Neural progenitor cell (in vitro differentiated cells): ENCODE results near the gene ABLIM2. TPM values are rescaled to one million over a fixed set of nuclear protein-coding genes. Genes with fewer than 3 reads are reported as not detected.

Experiments
- DNase-seq: peaks from one replicate; pipeline ENCODE4 v3.0.0-alpha.2; 2016; ENCODE audit warnings: low spot score
- H2AFZ ChIP-seq: fragments of 200-600 bp; sonication (generic); replicated peaks from 2 replicates; pipeline ENCODE4 v1.6.1; 2016; ENCODE audit warnings: antibody characterized with exemption
- H3F3A ChIP-seq: fragments of 200-600 bp; sonication (generic); 2 replicates; pipeline ENCODE4 v1.6.1; 2016; ENCODE audit warnings: antibody characterized with exemption, low read depth
- H3K27ac ChIP-seq: fragments of 200-600 bp; sonication (generic); 2 replicates; pipeline ENCODE4 v1.5.1; 2016; ENCODE audit warnings: mild to moderate bottlenecking
- H3K27me3 ChIP-seq: fragments of 200-600 bp; sonication (generic); 2 replicates; pipeline ENCODE4 v1.6.1; 2016; ENCODE audit warnings: mild to moderate bottlenecking, moderate library complexity
- H3K36me3 ChIP-seq: fragments of 200-600 bp; sonication (generic); 2 replicates; pipeline ENCODE4 v1.5.1; 2016
- H3K4me1 ChIP-seq: fragments of 200-600 bp; sonication (generic); 2 replicates; pipeline ENCODE4 v1.6.1; 2016; ENCODE audit warnings: mixed run types
- H3K4me2 ChIP-seq: fragments of 200-600 bp; sonication (generic); 2 replicates; pipeline ENCODE4 v1.6.1; 2016
- H3K4me3 ChIP-seq: fragments of 200-600 bp; sonication (generic); 2 replicates; pipeline ENCODE4 v1.5.1; 2016
- H3K79me2 ChIP-seq: fragments of 200-600 bp; sonication (generic); 2 replicates; pipeline ENCODE4 v1.6.1; 2016; ENCODE audit warnings: low read depth
- H3K9ac ChIP-seq: fragments of 200-600 bp; sonication (generic); 2 replicates; pipeline ENCODE4 v1.6.1; 2016
- H3K9me3 ChIP-seq: fragments of 200-600 bp; sonication (generic); 2 replicates; pipeline ENCODE4 v1.5.1; 2016; ENCODE audit warnings: low read depth
- H4K20me1 ChIP-seq: fragments of 200-600 bp; sonication (generic); 2 replicates; pipeline ENCODE4 v1.6.1; 2016; ENCODE audit warnings: low read depth
- H3K27ac Mint-ChIP-seq: 3 replicates; pipeline ENCODE4 v1.8.0; 2021; ENCODE audit warnings: mixed read lengths
- H3K27me3 Mint-ChIP-seq: 2 replicates; pipeline ENCODE4 v1.8.0; 2022; ENCODE audit warnings: low read depth, mild to moderate bottlenecking, inconsistent platforms, moderate library complexity, mixed read lengths; ENCODE audit not compliant: insufficient read depth
- H3K36me3 Mint-ChIP-seq: 3 replicates; pipeline ENCODE4 v1.8.0; 2021; ENCODE audit warnings: mixed read lengths
- H3K4me1 Mint-ChIP-seq: 3 replicates; pipeline ENCODE4 v1.8.0; 2021; ENCODE audit warnings: mixed read lengths
- H3K4me3 Mint-ChIP-seq: 3 replicates; pipeline ENCODE4 v1.8.0; 2021; ENCODE audit warnings: mild to moderate bottlenecking, moderate library complexity, mixed read lengths
- H3K9me3 Mint-ChIP-seq: 3 replicates; pipeline ENCODE4 v1.8.0; 2020; ENCODE audit warnings: mixed read lengths
- EZH2 ChIP-seq: fragments of 200-600 bp; sonication (generic); IDR thresholded peaks from 2 replicates; pipeline ENCODE4 v1.6.1; 2017; ENCODE audit warnings: antibody characterized with exemption, mild to moderate bottlenecking, moderate library complexity
- EZH2phosphoT487 ChIP-seq: fragments of 200-600 bp; sonication (generic); IDR thresholded peaks from 2 replicates; pipeline ENCODE4 v1.6.1; 2017; ENCODE audit warnings: antibody characterized with exemption
- total RNA-seq: library from RNA; depleted of rRNA; stranded (reverse); fragments of >200 nt; gene quantifications from 2 replicates; pipeline ENCODE4 v1.2.3, GENCODE V29; 2015; ENCODE audit warnings: low replicate concordance
- TF ChIP-seq, protein P1 (sequence below): fragments of 200-600 bp; sonication (generic); IDR thresholded peaks from 2 replicates; pipeline ENCODE4 v1.5.1; 2017; ENCODE audit warnings: antibody characterized with exemption, mild to moderate bottlenecking

Gene ABLIM2
- total RNA-seq, 1 donor from 2014 or later = 0.24 TPM

DNA sequence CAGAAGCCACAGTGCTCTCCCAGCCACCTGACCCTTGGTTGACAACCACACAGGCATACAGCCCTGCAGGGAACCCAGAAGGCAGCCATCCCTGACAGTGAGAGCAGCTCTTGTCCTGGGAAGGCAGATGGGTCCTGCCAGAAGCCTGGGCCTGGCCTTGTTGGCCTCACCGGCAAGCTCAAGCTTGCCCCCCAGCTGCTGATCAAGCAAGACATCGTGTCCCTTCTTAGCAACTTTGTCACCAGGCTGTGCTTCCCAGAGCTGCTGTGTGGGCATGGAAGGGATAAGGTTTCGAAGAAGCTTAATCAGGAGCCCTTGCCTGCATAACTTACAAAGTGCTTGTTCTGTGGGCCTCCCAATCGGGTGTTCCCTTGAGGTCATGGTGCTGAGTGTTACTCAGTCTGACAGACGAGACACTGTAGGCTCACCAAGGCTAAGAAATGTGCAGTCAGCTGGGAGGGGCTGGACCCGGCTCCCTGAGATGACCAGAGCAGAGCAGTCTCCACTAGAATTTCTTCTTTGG is 6.8 kb upstream of the ABLIM2 start:
- TF ChIP-seq EZH2phosphoT487 (no peak), EZH2 (no peak)
- TF ChIP-seq, protein P1, sequence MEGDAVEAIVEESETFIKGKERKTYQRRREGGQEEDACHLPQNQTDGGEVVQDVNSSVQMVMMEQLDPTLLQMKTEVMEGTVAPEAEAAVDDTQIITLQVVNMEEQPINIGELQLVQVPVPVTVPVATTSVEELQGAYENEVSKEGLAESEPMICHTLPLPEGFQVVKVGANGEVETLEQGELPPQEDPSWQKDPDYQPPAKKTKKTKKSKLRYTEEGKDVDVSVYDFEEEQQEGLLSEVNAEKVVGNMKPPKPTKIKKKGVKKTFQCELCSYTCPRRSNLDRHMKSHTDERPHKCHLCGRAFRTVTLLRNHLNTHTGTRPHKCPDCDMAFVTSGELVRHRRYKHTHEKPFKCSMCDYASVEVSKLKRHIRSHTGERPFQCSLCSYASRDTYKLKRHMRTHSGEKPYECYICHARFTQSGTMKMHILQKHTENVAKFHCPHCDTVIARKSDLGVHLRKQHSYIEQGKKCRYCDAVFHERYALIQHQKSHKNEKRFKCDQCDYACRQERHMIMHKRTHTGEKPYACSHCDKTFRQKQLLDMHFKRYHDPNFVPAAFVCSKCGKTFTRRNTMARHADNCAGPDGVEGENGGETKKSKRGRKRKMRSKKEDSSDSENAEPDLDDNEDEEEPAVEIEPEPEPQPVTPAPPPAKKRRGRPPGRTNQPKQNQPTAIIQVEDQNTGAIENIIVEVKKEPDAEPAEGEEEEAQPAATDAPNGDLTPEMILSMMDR = no peak
- peaks cover 13% of the 10 kb centered on the region for H3K9me3 Mint-ChIP-seq
- H3F3A ChIP-seq = no peaks in the 10 kb centered on the region
- no peaks in the 10 kb centered on the region for H3K36me3 ChIP-seq
- H3K9me3 ChIP-seq = no peaks in the 10 kb centered on the region
- H3K4me1 ChIP-seq = no peaks in the 10 kb centered on the region
- no peaks in the 10 kb centered on the region for H3K79me2 ChIP-seq
- H3K27ac ChIP-seq = no peak overlapping the region
- H3K4me2 ChIP-seq = no peak overlapping the region
- H2AFZ ChIP-seq = no peak overlapping the region
- peaks cover 11% of the 10 kb centered on the region for H3K27me3 ChIP-seq
- no peak overlapping the region for H3K4me3 Mint-ChIP-seq
- H3K9ac ChIP-seq = no peak overlapping the region
- H3K4me3 ChIP-seq = no peak overlapping the region
- H3K4me1 Mint-ChIP-seq = no peaks in the 10 kb centered on the region
- peaks cover 31% of the 10 kb centered on the region for H3K27me3 Mint-ChIP-seq
- no peak overlapping the region for H3K27ac Mint-ChIP-seq
- no peak for DNase-seq
- no peaks in the 10 kb centered on the region for H3K36me3 Mint-ChIP-seq
- peaks cover under 1% of the 10 kb centered on the region for H4K20me1 ChIP-seq

- no peak overlapping the region for H3K4me2 ChIP-seq
- peaks cover 7% of the 10 kb centered on the region for H4K20me1 ChIP-seq
- no peak for DNase-seq
- Mint-ChIP-seq H3K9me3 (peaks cover 13% of the 10 kb centered on the region), H3K4me1 (peaks cover 3% of the 10 kb centered on the region), H3K4me3 (no peak overlapping the region), H3K27me3 (peaks cover 28% of the 10 kb centered on the region), H3K36me3 (no peaks in the 10 kb centered on the region), H3K27ac (no peak overlapping the region)
- H3K9ac ChIP-seq = no peak overlapping the region
- H2AFZ ChIP-seq = no peak overlapping the region
- TF ChIP-seq EZH2phosphoT487 (no peak), EZH2 (no peak)
- TF ChIP-seq, protein P1 = no peak
- H3K27me3 ChIP-seq = peaks cover 18% of the 10 kb centered on the region
- H3K79me2 ChIP-seq = no peaks in the 10 kb centered on the region
- no peak overlapping the region for H3K4me3 ChIP-seq
- no peak overlapping the region for H3K27ac ChIP-seq
- H3K36me3 ChIP-seq = no peaks in the 10 kb centered on the region
- H3F3A ChIP-seq = no peaks in the 10 kb centered on the region
- no peaks in the 10 kb centered on the region for H3K4me1 ChIP-seq
- H3K9me3 ChIP-seq = no peaks in the 10 kb centered on the region
These were observed 6.1 kb upstream of the ABLIM2 start for GRCh38 chr4:8164687-8165086.

- no peak overlapping the region for H3K4me2 ChIP-seq
- H3K9me3 ChIP-seq = no peaks in the 10 kb centered on the region
- H3K9ac ChIP-seq = no peak overlapping the region
- Mint-ChIP-seq H3K27ac (no peak overlapping the region), H3K27me3 (peaks cover 28% of the 10 kb centered on the region), H3K9me3 (peaks cover 11% of the 10 kb centered on the region), H3K4me3 (no peak overlapping the region), H3K4me1 (peaks cover 6% of the 10 kb centered on the region), H3K36me3 (no peaks in the 10 kb centered on the region)
- H3K27ac ChIP-seq = no peak overlapping the region
- H3F3A ChIP-seq = no peaks in the 10 kb centered on the region
- TF ChIP-seq, protein P1 = no peak
- TF ChIP-seq EZH2phosphoT487 (no peak), EZH2 (no peak)
- no peak overlapping the region for H2AFZ ChIP-seq
- no peaks in the 10 kb centered on the region for H3K36me3 ChIP-seq
- no peak overlapping the region for H3K4me3 ChIP-seq
- peaks cover 8% of the 10 kb centered on the region for H4K20me1 ChIP-seq
- no peak for DNase-seq
- no peaks in the 10 kb centered on the region for H3K79me2 ChIP-seq
- peaks cover 23% of the 10 kb centered on the region for H3K27me3 ChIP-seq
- H3K4me1 ChIP-seq = no peaks in the 10 kb centered on the region
These were observed 5.6 kb upstream of the ABLIM2 start for GRCh38 chr4:8164194-8164565.
